GM19099 (cell line): ENCODE measurements around the gene SPTBN5.

Experiments
- POLR2A ChIP-seq: IDR thresholded peaks from 3 replicates; pipeline ENCODE4 v1.6.1; 2011; ENCODE audit warnings: low read depth; ENCODE audit not compliant: insufficient read length; ENCODE audit errors: extremely low read depth

SPTBN5 gene

GRCh38 chr15:41801185-41801584 is 92.7 kb downstream of the SPTBN5 start:
- TF ChIP-seq POLR2A = no peak

GRCh38 chr15:41799488-41799805 is 94.4 kb downstream of the SPTBN5 start:
- no peak for TF ChIP-seq POLR2A

- TF ChIP-seq POLR2A = no peak
These were observed 95.0 kb downstream of the SPTBN5 start for GRCh38 chr15:41798607-41799487.
